ENCODE results near the gene FRA10AC1.

Gene FRA10AC1

DNA sequence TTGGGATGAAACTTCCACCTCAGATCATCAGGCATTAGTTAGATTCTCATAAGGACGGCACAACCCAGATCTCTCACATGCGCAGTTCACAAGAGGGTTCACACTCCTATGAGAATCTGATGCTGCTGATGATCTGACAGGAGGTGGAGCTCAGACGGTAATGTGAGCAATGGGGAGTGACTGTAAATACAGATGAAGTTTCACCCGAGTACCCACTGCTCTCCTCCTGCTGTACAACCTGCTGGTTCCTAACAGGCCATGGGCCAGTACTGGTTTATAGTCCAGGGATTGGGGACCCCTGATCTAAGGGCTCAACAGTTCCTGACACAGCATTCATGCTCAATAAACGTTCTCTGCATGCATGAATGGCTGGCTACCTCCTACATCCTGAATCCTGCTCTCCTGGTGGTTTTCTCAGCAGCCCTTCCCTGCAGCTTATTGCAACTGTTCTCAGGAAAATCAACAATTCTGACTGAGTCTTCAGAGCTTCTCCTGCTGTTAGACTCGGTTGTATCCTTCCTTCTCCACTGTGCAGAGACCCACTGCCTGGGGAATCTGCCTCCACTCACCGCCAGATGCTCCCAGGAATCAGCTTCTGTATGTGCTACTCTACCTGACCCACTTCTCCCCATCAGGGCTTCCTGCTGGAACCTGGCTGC, 72.6 kb downstream of the FRA10AC1 start:
- no peak for DNase-seq (ENCODE audit: low read depth)

- no peak for DNase-seq (ENCODE audit: low read depth)
Measured at GRCh38 chr10:93628858-93629257, 73.5 kb downstream of the FRA10AC1 start.

DNA sequence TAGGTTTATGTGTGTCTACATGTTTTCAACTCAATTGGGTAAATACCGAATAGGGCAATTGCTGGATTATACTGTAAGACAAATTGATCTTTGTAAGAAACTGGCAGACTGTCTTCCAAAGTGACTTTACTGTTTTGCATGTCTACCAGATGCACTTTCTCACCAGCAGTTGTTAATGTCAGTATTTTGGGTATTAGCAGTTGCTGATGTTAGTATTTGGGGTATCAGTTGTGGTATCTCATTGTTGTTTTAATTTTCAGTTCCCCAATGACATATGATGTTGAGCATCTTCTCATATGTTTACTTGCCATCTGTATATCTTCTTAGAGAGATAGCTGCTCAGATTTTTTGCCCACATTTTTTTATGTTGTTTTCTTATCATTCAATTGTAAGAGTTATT, 79.5 kb downstream of the FRA10AC1 start:
- DNase-seq (ENCODE audit: low read depth), result no peak

- DNase-seq (ENCODE audit: low read depth), result no peak
Measured at GRCh38 chr10:93620925-93621324, 81.5 kb downstream of the FRA10AC1 start.

All from HS-5 (cell line).